NCI-H2196 treated with DMSO at 0.1 percent for 48 hours (cell line): ENCODE measurements around the gene SLC37A1.
"Not testable (repeated sequence)": the region's sequence is repeated elsewhere in the genome, so short reads cannot be mapped to it uniquely, and the experiment has no call there.

ENCODE experiments used
- DNase-seq: peaks from one replicate; lab custom pipeline; 2025; ENCODE audit not compliant: unreplicated experiment; lab: John Stamatoyannopoulos, UW

SLC37A1 gene

DNA sequence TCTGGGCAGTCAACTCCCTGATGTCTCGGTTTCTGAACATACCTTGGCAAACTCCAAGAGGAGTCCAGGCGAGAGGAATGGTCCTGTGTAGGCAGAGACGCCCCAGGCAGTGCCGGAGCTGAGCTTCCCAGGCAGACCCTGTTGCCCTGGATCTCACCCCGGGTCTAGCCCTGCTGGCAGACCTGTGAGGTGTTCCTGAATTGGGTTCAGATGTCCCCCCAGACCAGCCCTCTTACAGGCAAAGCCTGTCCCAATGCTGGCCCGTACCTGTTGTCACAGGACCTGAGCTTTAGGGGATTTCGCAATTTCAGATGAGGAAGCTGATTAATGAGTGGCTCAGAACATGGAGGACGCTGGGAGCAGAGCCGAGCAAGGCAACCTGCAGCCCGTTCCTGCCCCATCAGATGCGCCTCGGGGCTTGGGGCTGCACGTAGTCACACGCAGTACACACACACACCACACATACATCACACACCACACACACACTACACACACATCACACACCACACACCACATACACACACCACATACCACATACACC lies 101.2 kb downstream of the SLC37A1 start:
- no peak for DNase-seq

DNA sequence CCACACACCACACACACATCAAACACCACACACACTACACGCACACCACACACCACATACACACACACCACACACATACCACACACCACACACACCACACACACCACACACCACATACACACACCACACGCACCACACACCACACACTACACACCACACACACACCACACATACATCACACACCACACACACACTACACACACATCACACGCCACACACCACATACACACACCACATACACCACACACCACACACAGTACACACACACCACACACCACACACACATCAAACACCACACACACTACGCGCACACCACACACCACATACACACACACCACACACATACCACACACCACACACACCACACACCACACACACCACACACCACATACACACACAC lies 101.7 kb downstream of the SLC37A1 start:
- not testable (repeated sequence) for DNase-seq

DNA sequence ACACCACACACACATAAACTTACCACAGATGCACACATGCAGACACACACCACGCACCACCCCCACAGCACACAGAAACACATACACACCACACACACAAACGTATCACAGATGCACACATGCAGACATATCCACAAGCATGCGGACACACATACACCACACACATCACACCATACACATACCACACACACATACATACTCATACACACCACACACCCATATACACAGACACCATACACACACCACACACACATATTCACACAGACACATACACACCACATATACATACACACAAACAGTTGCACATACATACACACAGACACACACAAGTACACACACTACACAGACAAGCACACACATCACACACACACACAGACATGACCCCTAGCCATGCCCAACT lies 102.3 kb downstream of the SLC37A1 start:
- no peak for DNase-seq

DNA sequence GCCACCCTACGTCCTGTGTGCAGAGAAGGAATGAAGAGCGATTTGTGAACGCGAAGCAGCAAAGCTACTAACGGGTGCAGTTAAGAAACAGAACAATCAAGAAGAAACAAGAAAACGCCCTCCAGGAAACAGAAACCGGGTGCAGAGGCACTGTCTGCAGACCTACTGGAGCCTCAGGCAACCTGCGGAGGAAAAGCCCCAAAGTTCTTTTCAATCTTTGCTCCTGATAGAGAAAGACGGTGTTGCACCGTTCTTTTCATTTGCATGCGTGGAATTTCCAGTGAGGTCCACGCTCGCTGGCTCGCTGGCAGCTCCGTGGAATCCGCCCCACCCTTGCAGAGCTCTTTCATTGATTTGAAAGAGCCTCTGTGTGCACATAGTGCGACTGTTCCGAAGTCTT lies 102.8 kb downstream of the SLC37A1 start:
- no peak for DNase-seq

DNA sequence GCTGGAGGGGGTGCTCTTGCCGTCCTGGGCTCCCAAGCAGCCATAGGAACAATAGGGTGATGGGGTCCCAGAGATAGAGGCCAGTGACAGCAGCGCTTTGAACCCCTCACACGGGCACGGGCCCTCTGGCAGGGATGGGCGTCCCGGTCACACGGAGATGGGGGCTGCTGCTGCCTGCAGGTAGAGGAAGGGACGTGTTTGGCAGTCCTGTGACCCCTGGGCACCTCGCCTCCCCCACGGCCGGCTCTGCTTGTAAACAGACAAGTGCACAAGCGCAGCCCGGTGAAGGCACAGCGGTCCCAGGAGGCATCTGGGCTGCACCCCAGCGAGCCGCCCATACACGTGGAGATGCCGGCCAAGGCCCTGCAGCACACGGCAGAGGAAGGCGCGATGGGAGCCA lies 103.3 kb downstream of the SLC37A1 start:
- no peak for DNase-seq

DNA sequence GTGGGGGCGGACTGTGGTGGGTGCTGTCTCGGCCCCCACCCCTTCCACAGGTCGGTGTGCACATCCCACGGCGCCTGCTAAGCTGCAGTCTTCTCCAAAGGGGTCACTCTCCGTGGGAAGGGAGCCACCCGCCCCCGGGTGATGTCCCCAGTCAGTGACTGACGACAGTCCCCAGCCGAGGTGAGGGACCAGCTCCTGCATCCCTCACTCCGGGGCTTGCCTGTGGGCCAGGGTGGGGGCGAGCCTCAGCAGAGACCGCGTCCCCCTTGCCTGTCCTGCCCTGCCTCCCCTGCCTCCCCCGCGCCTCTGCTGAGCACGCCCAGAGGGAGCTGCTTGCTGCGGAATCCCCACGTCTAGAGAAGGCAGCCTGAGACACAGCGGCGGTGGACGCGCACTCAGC lies 103.8 kb downstream of the SLC37A1 start:
- DNase-seq, result no peak

DNA sequence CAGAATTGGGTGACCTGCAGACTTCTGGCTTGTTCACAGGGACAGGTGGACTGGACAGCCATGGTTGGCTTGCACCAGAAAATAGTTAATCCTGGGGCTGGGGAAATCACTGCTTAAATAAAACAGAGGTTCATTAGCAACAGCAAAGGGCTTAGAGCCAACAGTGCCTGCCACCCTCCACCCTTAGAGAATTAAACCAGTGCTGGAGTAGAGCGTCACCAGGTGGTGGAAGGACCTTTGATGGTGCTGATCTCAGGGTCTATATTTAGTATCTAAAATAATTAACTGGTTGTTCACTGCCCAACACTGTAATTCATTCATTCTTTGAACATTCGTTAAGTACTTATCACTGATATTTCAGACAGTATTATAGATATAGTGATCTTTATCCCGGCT lies 105.1 kb downstream of the SLC37A1 start:
- no peak for DNase-seq

DNA sequence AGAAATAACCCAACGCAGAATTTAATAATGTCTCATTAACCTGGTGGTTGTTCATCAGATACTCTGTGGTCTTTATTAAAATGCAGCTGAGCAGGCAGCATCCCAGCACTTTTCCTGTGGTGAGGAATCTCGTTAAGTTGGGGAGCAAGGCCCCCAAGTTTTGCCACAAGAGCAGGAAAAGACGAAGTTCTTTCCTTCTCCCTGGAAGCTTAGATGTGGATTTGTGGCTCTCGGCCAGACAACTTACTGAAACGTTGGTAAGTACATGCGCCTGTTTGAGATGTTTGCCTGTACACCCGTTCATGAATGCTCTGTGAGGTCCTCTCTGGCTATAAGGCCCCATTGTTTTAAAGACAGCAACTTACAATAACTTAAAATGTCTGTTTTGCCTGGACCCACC lies 105.5 kb downstream of the SLC37A1 start:
- no peak for DNase-seq

DNA sequence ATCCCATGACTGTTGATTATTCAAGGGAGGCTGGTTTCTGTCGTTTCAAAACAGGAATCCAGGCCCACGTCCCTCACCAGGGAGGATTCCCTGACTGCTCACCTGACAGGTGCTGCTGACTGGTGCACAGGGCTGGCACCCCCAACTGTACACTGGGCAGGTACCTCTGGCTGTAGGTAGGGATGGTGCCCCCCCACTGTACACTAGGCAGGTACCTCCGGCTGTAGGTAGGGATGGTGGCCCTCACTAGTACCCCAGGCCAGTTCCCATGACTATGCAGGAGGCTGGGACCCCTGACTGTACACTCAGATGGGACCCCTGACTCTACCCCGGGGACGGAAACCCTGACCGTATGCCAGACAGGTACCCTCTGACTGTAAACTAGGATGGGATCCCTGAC lies 106.2 kb downstream of the SLC37A1 start:
- no peak for DNase-seq

DNA sequence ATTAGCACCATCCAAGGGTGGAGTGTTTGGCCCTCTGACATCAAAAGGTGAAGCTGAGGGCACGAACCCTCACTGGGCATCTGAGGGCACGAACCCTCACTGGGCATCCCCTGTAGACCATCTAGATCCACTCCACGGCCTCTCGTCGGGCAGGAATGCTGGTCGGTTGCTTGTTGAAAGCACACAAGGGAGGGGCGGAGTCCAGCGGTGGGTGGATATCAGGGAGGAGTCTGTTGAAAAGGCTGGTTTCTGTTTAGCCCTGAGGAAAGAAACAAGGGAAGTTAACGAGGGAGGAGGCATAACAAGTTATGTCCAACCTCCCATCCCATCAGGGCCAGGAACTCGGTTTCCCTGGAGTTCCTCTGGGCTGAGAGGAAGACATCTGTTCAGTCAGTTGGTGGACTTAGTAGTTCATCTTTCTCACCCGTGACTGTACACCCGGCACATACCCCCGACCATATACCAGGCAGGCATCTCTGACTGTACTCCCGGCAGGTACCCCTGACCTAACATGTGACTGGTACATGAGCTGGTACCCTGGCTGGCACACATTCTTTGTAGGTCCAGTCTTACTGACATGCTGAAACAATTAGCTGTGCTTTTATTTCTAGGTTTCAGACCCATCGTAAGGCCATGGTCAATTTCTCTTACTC lies 107.6 kb downstream of the SLC37A1 start:
- no peak for DNase-seq

DNA sequence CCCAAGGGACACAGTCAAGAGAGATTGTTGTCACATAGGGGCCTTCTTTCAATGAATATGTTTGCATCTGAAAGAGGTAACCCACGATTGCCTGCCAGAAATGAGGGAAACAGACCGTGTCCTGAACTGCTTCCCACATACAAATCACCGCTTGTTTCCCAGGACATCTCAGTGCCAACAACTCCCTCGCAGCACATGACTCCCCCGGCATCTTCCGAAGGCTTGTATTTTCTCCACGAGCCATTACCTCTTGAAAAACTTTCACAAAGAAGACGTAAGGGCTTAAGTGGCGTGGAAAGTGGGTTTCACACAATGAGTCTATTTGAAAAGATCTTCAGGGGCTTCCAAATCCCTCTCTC lies 108.1 kb downstream of the SLC37A1 start:
- no peak for DNase-seq

DNA sequence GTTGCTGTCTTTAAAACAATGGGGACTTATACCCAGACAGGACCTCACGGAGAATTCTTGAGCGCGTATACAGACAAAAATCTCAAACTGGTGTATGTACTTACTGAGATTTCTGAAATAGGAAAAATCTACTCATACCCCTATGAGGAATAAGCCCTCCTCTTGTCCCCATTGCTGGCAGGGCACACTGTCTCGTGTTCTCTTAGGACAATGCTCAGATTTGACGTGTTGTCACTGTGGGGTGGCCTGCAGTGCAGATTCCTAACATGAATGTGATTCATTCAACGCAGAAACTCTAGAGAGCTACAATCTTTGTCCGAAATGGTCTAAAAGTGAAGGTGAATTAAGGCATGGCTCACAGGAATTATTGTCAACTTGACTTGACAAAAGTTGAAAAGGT lies 108.6 kb downstream of the SLC37A1 start:
- no peak for DNase-seq

DNA sequence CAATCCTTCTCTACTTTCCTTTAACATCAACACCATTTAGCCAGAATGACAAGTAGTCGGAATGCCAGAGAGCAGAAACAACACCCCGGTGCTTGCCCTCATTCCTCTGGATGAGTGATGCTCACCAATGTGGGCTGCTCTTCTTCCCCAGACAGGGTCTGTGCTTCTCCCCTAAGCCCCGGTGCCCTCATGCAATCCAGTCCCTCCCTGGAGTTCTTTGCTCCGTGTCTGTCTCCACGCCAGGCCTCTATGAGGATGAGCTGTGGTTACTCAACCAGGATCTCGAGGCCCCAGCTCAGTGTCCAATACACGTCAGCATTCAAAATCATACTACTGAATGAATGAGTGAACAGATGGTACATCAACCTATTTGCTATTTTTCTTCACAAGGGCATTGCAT lies 110.0 kb downstream of the SLC37A1 start:
- DNase-seq, result no peak

DNA sequence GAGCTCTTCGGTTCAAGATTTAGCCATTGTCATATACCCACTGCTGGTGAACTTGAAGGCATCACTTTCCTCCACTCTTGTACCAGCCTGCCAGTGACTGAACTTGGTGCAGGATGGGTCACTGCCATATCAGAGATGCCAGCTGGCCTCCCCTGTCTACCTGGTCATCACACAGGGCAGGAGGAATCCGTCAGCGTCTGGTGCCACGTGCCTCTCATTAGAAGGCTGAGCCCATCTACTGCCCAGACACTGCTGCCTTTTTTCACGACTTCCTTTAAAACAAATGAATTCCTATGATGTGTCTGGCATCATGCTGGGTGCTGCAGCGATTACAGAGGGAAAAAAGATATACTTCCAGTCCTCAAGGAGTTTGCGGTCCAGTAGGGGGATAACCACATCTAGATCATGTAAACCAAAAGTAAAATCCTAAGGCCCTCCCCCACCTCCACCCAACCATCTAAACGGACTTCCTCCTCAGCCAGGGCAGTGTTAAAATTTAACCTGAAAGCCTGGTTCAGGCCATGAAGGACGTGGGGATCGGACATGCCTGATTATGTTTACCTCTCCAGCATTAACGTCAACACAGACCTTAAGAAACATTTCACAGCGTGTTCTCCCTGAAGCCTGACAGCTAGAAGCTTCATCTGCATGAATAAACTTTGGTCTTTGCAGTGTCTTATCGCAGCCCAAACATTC lies 110.6 kb downstream of the SLC37A1 start:
- DNase-seq, result no peak

DNA sequence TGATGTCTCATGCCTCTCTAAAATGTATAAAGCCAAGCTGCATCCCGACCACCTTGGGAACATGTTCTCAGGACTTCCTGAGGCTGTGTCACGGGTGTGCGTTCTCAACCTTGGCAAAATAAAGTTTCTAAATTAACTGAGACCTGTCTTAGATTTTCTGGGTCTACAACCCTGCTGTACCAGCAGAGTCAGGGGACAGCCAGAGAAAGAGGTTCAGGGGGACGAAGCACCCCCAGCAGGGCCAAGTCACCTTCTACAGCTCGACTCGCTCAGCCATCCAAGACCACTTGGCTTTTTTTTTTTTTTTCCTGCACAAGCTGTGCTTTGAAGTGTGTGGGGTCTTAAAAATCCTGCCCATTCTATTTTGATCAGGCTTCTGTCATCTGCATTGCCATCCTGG lies 111.3 kb downstream of the SLC37A1 start:
- no peak for DNase-seq

DNA sequence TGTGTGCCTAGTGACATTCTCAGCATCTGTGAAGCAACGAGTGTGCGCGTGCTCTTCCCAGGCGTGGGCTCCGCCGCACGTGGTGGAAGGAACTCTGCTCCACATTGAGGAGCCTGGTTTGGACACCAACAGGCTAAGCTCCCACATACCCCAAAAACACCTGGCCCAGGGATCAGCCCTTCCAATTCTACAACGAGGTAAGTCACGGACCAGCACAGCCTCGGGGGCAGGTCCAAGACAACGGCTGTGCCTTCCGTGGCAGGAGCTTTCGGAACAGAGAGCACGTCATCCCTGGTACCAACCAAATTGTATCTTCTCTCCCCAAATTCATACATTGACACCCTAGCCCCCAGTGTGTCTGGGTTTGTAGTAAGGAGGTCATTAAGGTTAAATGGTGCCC lies 112.5 kb downstream of the SLC37A1 start:
- DNase-seq, result no peak

DNA sequence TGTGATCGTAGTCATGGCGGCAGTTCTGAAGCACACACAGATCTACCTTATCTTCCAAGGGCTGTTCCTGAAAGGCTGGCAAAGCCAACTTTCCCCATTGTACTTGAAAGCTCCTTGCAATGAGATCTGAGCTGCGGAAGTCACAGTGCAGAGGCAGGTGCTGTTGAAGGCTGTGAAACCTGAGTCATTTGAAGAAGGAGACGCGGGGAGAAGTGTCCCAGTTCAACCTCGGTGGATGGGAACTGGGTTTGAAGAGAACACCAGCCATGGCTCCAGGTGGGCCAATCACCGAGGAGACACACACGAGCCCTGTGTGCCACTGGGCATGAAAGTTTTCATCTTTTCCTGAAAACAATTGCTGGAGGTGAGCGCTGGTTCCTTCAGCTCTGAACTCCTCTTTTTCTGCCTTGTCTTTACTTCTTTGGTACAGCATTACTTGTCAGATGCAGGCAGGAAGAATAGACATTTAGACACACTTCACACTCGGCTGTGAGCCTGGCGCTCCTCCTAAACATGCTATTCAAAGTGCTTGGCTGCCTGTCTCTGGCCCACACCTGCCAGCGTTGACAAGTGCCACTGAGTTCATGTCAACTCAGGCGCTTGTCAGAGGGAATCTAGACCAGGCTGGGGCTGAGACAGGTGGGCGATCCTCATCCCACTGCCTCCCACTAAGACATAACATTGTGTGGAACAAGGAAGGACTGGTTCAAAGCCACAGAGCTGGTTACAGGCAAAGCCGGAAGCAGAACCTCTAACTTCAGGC lies 114.1 kb downstream of the SLC37A1 start:
- DNase-seq, result no peak

DNA sequence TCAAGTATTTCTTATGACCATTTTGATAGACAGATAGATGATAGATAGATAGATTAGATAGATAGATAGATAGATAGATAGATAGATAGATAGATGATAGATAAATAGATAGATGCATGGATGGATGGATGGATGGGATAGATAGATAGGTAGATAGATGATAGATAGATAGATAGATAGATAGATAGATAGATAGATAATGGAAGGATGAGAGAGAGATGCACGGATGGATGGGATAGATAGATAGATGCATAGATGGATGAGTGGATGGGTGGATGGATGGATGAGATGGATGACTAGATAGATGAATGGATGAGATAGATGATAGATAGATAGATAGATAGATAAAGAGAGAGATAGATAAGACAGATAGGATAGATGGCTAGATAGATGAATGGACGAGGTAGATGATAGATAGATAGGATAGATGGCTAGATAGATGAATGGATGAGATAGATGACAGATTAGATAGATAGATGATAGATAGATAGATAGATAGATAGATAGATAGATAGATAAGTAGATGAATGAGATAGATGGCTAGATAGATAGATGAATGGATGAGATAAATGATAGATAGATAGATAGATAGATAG lies 114.9 kb downstream of the SLC37A1 start:
- DNase-seq, result not testable (repeated sequence)

DNA sequence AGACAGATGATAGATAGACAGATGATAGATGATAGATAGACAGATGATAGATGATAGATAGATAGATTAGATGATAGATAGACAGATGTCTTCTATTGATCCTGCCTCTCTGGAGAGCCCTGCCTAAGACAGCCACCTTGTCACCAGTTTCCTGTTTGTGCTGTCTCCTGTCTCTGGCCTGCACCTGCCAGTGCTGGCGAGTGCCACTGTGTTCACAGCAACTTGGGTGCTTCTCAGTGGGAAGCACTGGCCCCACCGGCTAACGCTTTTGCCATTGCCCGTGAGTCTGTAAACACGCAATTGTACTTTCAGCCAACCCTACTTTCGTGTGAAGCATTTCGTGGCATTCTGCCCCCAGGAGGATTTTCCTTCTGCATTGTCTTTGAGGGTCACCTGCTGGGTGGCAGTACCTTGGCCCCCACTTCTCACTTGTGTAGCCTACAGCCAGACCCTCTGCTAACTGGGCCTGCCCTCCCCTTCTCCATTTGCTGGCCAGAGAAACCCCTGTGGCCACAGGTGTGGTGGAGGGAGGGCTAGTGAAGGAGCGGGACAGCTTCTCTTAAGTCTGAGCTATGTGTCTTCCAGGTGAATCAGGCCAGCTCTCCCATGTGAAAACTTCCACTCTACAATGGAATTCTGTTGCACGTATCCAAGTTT lies 116.4 kb downstream of the SLC37A1 start:
- DNase-seq, result no peak

DNA sequence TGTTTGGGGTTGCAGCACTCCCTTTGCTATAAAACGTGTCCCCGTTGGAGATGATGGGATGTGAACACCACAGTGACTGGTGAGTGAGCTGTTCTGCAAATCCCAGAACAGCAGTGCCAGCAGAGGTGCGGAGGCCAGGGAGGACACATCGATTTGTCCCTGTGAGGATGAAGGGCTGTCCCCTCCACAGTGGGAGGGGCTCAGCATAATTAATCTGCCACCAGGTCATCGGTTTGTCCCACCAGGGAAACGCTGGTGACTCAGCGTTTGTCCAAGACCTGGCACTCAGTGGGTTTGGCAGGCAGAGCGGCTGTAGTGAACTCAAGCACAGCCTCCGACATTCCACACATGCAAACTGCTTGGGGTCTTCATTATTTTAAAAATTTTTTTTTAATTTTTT lies 117.0 kb downstream of the SLC37A1 start:
- DNase-seq, result no peak
